PFSK-1 (cell line): ENCODE measurements around the gene WDFY2.

Experiments used
- FOXP2 ChIP-seq: optimal IDR thresholded peaks from 2 replicates; pipeline ENCODE3; 2011; ENCODE audit warnings: borderline replicate concordance, control low read depth, inconsistent platforms; ENCODE audit not compliant: insufficient read depth; ENCODE audit errors: extremely low read length, extremely low read depth
- POLR2AphosphoS5 ChIP-seq: IDR thresholded peaks from 2 replicates; pipeline ENCODE4 v1.6.1; 2012; ENCODE audit warnings: low read depth, mild to moderate bottlenecking, control low read depth, low read length, moderate library complexity
- SIN3A ChIP-seq: IDR thresholded peaks from 2 replicates; pipeline ENCODE4 v1.6.1; 2012; ENCODE audit warnings: mild to moderate bottlenecking, low read length, moderate library complexity, borderline replicate concordance; ENCODE audit not compliant: insufficient read depth
- TAF1 ChIP-seq: IDR thresholded peaks from 2 replicates; pipeline ENCODE4 v1.6.1; 2012; ENCODE audit warnings: low read length, control low read depth, borderline replicate concordance; ENCODE audit not compliant: insufficient read depth
- TF ChIP-seq, protein P1 (sequence below), 2 experiments: IDR thresholded peaks; 2 replicates each; pipeline versions ENCODE4 v1.6.1 to v1.8.0; 2011 to 2012; ENCODE audit warnings: low read depth in 2 of 2, low read length in 2 of 2, control low read depth in 1 of 2, inconsistent platforms in 1 of 2, mild to moderate bottlenecking in 1 of 2, moderate library complexity in 1 of 2; ENCODE audit not compliant: insufficient read depth in 1 of 2

- TF ChIP-seq SIN3A (no peak), POLR2AphosphoS5 (no peak), FOXP2 (no peak), TAF1 (no peak)
- TF ChIP-seq, protein P1, sequence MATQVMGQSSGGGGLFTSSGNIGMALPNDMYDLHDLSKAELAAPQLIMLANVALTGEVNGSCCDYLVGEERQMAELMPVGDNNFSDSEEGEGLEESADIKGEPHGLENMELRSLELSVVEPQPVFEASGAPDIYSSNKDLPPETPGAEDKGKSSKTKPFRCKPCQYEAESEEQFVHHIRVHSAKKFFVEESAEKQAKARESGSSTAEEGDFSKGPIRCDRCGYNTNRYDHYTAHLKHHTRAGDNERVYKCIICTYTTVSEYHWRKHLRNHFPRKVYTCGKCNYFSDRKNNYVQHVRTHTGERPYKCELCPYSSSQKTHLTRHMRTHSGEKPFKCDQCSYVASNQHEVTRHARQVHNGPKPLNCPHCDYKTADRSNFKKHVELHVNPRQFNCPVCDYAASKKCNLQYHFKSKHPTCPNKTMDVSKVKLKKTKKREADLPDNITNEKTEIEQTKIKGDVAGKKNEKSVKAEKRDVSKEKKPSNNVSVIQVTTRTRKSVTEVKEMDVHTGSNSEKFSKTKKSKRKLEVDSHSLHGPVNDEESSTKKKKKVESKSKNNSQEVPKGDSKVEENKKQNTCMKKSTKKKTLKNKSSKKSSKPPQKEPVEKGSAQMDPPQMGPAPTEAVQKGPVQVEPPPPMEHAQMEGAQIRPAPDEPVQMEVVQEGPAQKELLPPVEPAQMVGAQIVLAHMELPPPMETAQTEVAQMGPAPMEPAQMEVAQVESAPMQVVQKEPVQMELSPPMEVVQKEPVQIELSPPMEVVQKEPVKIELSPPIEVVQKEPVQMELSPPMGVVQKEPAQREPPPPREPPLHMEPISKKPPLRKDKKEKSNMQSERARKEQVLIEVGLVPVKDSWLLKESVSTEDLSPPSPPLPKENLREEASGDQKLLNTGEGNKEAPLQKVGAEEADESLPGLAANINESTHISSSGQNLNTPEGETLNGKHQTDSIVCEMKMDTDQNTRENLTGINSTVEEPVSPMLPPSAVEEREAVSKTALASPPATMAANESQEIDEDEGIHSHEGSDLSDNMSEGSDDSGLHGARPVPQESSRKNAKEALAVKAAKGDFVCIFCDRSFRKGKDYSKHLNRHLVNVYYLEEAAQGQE (IDR thresholded peaks at IDR 0.05; ENCODE audit: insufficient read depth in 1 of 2, low read depth in 2 of 2, low read length in 2 of 2) = no peak
Observed at GRCh38 chr13:51637852-51638215, 53.6 kb downstream of the WDFY2 start.
